GM12801 (cell line): ENCODE results near the gene SON.

Source experiments
- CTCF ChIP-seq: IDR thresholded peaks from one replicate; pipeline ENCODE4 v1.5.1; 2011; ENCODE audit warnings: control low read depth; ENCODE audit not compliant: insufficient read length; ENCODE audit errors: extremely low read depth

Gene SON

DNA sequence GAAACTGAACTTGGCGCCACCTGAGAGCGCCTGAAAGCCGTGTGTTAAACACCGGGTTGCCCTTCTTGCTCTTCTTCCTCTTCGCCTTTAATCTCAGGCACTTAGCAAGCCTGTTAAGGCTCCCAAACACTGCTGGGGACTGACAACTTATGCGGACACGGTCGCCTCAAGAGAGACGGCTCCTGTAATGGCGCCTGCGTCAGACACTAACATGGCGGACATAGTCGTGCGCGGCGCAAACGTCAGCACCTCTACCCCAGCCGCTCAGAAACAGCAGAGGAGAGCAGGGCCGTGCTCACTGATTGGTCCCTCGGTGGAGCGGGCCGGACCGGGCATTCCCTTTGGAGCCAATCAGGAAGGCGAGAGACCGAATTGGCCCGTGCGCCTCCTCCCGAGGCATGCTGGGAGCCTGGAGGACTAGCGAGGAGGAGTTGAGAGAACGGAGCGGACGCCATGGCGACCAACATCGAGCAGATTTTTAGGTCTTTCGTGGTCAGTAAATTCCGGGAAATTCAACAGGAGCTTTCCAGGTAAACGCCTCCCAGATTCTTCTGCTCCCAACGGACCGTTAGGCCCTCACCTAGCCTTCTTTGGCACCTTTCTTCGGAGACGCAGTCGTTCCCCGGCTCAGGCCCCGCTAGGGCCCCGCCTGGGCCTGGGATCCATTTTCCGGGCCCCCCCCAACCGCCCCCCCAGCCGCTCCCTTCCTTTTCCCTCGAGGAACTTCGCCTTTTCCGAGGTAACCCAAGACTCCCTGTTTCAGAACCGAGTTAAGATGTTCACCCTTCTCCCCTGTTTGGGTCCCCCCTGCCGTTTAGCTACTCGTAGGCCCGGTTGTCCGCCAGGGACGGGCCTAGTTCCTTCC lies at the start of gene SON:
SON (plus strand) TSS at position 399 of the 865 bp plus-strand sequence; CDS start at position 454, 55 bp downstream.
- no peak for TF ChIP-seq CTCF

DNA sequence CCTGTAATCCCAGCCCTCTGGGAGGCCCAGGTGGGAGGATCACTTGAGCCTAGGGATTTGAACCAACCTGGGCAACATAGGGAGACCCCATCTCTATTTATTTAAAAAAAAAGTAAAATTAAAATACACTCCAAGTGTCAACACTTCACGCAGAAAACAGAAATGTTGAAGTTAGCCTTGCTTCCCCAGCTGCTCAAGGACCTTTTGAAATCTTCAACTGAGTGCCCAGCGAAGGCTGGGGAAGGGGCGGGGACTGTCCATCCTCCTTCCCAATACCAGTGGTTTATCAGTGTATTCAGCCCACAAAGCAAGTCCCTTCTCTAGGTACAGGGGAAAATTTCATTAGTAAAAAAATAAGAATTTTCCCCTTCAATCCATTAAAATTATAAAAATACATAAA lies 49.1 kb upstream of the SON start:
- no peak for TF ChIP-seq CTCF

DNA sequence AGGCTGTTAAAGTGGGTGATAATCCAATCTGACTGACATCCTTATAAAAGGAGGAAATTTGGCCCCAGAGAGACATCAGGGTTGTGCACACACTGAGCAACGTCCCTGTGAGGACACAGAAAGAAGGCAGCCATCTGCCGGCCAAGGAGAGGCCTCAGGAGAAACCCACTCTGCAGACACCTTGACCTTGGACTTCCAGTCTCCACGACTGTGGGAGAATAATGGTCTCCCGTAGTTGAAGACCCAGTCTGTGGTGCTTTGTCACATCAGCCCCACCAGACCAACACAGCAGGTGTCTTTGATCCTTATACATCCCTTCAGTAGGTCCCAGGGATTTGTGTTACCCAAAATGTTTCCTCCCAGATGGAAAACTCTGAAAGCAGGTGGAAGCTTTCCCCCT lies 47.1 kb upstream of the SON start:
- TF ChIP-seq CTCF, result no peak

DNA sequence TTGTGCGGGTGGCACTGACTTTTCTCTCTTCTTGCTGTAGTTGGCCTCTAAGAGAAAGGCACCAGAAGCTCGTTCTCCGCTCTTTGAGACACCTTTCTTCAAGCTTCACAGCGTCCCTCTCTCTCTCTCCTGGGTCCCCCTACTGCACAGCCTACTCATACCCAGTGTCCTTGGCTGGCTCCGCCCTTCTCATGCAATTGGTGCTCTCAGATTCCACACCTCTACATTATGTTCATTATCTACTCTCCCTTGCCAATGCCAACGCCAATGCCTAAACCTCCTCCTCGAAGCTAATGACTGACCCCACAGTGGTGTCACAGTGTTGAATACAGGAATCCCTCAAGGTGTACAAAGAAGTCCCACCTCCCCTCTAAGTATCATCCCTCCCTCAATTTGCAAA lies 46.5 kb upstream of the SON start:
- no peak for TF ChIP-seq CTCF

DNA sequence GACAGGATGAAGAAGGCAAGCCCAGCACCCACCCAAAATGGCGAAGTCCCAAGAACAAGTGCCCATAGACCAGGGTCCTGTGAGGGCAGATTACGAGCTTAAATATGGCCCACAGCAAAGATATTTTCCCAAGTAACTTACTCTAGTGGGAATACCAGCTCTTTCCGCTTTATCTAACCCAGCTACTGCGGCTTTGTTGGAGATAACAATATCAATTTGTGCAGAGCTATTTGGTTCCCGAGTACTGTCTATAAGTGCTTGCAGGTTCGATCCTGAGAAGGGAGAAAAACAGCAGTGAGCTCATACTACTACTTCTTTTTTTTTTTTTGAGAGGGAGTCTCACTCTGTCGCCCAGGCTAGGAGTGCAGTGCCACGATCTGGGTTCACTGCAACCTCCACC lies 37.0 kb upstream of the SON start:
- TF ChIP-seq CTCF, result no peak

GRCh38 chr21:33510826-33511225 lies 32.0 kb upstream of the SON start:
- TF ChIP-seq CTCF, result no peak

DNA sequence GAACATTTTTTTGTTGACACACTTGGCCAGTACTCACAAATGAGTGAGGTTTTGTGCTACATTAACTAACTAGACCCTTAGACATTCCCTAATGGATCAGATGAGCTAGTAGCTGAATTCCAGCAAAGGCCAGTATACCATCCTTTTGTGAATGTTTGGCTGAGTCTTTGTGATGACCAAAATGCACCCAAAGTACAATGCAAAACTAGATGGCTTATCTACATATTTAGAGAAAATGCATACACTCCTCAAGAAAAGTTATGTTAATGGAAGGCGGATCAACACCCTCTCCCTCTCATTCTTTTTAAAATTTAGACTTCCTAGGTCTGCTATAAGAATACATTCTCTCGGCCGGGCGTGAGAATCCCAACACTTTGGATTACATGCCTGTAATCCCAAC lies 31.2 kb upstream of the SON start:
- no peak for TF ChIP-seq CTCF
